ENCODE measurements around the gene PRKAG1.

- TF ChIP-seq CTCF (IDR thresholded peaks at IDR 0.05): peak; percentile 33
- no peak for TF ChIP-seq EZH2 (IDR thresholded peaks at IDR 0.05; ENCODE audit: borderline replicate concordance, insufficient read depth, low read depth, low read length, poor library complexity, severe bottlenecking)
Measured at GRCh38 chr12:49019443-49020324, 1.1 kb upstream of the PRKAG1 start.

Measured in B cell (primary cell).